ENCODE results near the gene C14orf132.
A peak's percentile ranks its signal among the peaks of the same experiment; 100 is the strongest.

Gene C14orf132

GRCh38 chr14:96062010-96062409, 22.8 kb downstream of the C14orf132 start:
- no peak for TF ChIP-seq PATZ1 (CRISPR knock-in tag; IDR thresholded peaks at IDR 0.05; ENCODE audit: borderline replicate concordance)
- TF ChIP-seq ZNF70 (CRISPR knock-in tag; IDR thresholded peaks at IDR 0.05) = no peak
- TF ChIP-seq OSR1 (CRISPR knock-in tag; IDR thresholded peaks at IDR 0.05) = no peak
- no peak for TF ChIP-seq PPARA (CRISPR knock-in tag; IDR thresholded peaks at IDR 0.05; ENCODE audit: borderline replicate concordance)
- no peak for TF ChIP-seq TSHZ2 (CRISPR knock-in tag; IDR thresholded peaks at IDR 0.05)
- TF ChIP-seq CSRNP3 (CRISPR knock-in tag; IDR thresholded peaks at IDR 0.05) = no peak
- TF ChIP-seq ESRRG (CRISPR knock-in tag; IDR thresholded peaks at IDR 0.05) = no peak
- no peak for TF ChIP-seq GLIS3 (CRISPR knock-in tag; IDR thresholded peaks at IDR 0.05)
- no peak for TF ChIP-seq ISL1 (CRISPR knock-in tag; IDR thresholded peaks at IDR 0.05)
- TF ChIP-seq ZNF8 (CRISPR knock-in tag; IDR thresholded peaks at IDR 0.05) = no peak
- TF ChIP-seq TOX (CRISPR knock-in tag; IDR thresholded peaks at IDR 0.05; ENCODE audit: borderline replicate concordance) = no peak
- ATAC-seq = no peak

GRCh38 chr14:96062506-96062905, 23.3 kb downstream of the C14orf132 start:
- TF ChIP-seq SNAI2 (CRISPR knock-in tag; IDR thresholded peaks at IDR 0.05) (no peak), ESRRG (CRISPR knock-in tag; IDR thresholded peaks at IDR 0.05) (no peak), GLIS3 (CRISPR knock-in tag; IDR thresholded peaks at IDR 0.05) (no peak), CSDC2 (CRISPR knock-in tag; IDR thresholded peaks at IDR 0.05) (no peak), TOX (CRISPR knock-in tag; IDR thresholded peaks at IDR 0.05; ENCODE audit: borderline replicate concordance) (no peak), PATZ1 (CRISPR knock-in tag; IDR thresholded peaks at IDR 0.05; ENCODE audit: borderline replicate concordance) (no peak), BACH2 (CRISPR knock-in tag; IDR thresholded peaks at IDR 0.05; ENCODE audit: borderline replicate concordance) (no peak), ZFP30 (CRISPR knock-in tag; IDR thresholded peaks at IDR 0.05) (no peak)

GRCh38 chr14:96064866-96065265, 25.7 kb downstream of the C14orf132 start:
- no peak for TF ChIP-seq ZNF565 (CRISPR knock-in tag; conservative IDR thresholded peaks at IDR 0.05; ENCODE audit: low read depth)
- no peak for TF ChIP-seq ZNF70 (CRISPR knock-in tag; IDR thresholded peaks at IDR 0.05)
- TF ChIP-seq ZFP3 (CRISPR knock-in tag; IDR thresholded peaks at IDR 0.05) = no peak
- no peak for TF ChIP-seq ZNF8 (CRISPR knock-in tag; IDR thresholded peaks at IDR 0.05)
- TF ChIP-seq TCF4 (CRISPR knock-in tag; IDR thresholded peaks at IDR 0.05; ENCODE audit: borderline replicate concordance) = no peak
- no peak for TF ChIP-seq PPARA (CRISPR knock-in tag; IDR thresholded peaks at IDR 0.05; ENCODE audit: borderline replicate concordance)
- no peak for TF ChIP-seq ZFP30 (CRISPR knock-in tag; IDR thresholded peaks at IDR 0.05)
- ATAC-seq = no peak

More at GRCh38 chr14:96062506-96062905, 23.3 kb downstream of the C14orf132 start:
- ATAC-seq = no peak

- ATAC-seq = peak; percentile 36; the same call in 1 of the 3 replicates
- no peak for TF ChIP-seq CREB5 (CRISPR knock-in tag; IDR thresholded peaks at IDR 0.05; ENCODE audit: low read depth)
- peak; percentile 52 for TF ChIP-seq TCF4 (CRISPR knock-in tag; IDR thresholded peaks at IDR 0.05; ENCODE audit: borderline replicate concordance)
- 0 out of 2 replicates have a peak, but pooled peaks have one; percentile 8 for TF ChIP-seq ISL1 (CRISPR knock-in tag; IDR thresholded peaks at IDR 0.05)
- no peak for TF ChIP-seq CSRNP3 (CRISPR knock-in tag; IDR thresholded peaks at IDR 0.05)
- no peak for TF ChIP-seq POU6F1 (CRISPR knock-in tag; IDR thresholded peaks at IDR 0.05; ENCODE audit: borderline replicate concordance, low read depth)
- 0 out of 2 replicates have a peak, but pooled peaks have one; percentile 29 for TF ChIP-seq ZFP3 (CRISPR knock-in tag; IDR thresholded peaks at IDR 0.05)
- no peak for TF ChIP-seq GLIS3 (CRISPR knock-in tag; IDR thresholded peaks at IDR 0.05)
- TF ChIP-seq BACH2 (CRISPR knock-in tag; IDR thresholded peaks at IDR 0.05; ENCODE audit: borderline replicate concordance) = peak; percentile 47; the same call in 1 of the 2 replicates
Measured at GRCh38 chr14:96065661-96066459, 26.7 kb downstream of the C14orf132 start.

All from SK-N-SH treated with all-trans-retinoic acid at 6 μM for 48 hours (cell line).